ENCODE measurements around the gene AHI1.
A peak's percentile ranks its signal among the peaks of the same experiment; 100 is the strongest.
"Not testable (repeated sequence)": the region's sequence is repeated elsewhere in the genome, so short reads cannot be mapped to it uniquely, and the experiment has no call there.

AHI1 gene

GRCh38 chr6:135380793-135381192, 116.7 kb downstream of the AHI1 start:
- DNase-seq (ENCODE audit: insufficient read length, low spot score) = no peak
- TF ChIP-seq, protein P1, sequence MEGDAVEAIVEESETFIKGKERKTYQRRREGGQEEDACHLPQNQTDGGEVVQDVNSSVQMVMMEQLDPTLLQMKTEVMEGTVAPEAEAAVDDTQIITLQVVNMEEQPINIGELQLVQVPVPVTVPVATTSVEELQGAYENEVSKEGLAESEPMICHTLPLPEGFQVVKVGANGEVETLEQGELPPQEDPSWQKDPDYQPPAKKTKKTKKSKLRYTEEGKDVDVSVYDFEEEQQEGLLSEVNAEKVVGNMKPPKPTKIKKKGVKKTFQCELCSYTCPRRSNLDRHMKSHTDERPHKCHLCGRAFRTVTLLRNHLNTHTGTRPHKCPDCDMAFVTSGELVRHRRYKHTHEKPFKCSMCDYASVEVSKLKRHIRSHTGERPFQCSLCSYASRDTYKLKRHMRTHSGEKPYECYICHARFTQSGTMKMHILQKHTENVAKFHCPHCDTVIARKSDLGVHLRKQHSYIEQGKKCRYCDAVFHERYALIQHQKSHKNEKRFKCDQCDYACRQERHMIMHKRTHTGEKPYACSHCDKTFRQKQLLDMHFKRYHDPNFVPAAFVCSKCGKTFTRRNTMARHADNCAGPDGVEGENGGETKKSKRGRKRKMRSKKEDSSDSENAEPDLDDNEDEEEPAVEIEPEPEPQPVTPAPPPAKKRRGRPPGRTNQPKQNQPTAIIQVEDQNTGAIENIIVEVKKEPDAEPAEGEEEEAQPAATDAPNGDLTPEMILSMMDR (IDR thresholded peaks at IDR 0.05; ENCODE audit: insufficient read depth, missing control alignments) = no peak
- no peak for FAIRE-seq

DNA sequence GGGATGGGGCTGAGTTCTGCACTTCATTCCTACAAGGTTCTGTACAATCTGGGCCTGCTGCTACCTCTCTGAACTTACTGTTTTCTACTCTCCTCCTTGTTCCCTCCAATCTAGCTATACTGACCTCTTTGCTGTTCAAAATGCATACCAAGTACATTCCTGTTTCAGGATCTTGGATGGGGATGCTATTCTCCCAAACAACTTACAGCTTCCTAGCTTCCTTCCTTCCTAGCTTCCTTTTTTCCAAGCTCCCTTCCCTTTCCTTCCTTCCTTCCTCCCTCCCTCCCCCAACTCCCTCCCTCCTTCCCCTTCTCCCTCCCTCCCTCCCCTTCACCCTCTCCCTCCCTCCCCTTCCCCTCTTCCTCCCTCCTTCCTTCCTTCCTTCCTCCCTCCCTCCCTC, 117.9 kb downstream of the AHI1 start:
- FAIRE-seq (no peak), DNase-seq (ENCODE audit: insufficient read length, low spot score) (no peak)
- TF ChIP-seq, protein P1 (IDR thresholded peaks at IDR 0.05; ENCODE audit: insufficient read depth, missing control alignments) = no peak

DNA sequence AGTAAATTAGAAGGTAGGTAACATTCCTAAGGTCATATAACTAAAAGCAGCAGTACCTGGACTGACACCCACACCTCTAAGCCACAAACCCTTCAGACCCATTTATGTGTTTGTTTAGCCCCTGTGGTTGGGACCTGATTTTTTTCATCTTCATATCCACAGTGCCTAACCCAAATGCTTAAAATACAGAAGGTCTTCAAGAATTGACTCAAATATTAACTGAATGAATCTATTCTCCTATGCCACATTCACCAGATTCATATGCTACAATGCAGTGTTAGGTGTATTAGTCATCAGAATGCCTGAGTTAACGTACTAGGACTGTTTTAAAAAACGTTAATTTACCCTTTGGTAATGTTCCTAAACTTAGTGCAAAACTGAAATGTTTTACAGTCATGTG, 124.8 kb downstream of the AHI1 start:
- FAIRE-seq (no peak), DNase-seq (ENCODE audit: insufficient read length, low spot score) (no peak)
- TF ChIP-seq, protein P1 (IDR thresholded peaks at IDR 0.05; ENCODE audit: insufficient read depth, missing control alignments) = no peak

GRCh38 chr6:135363622-135364021, 133.9 kb downstream of the AHI1 start:
- FAIRE-seq = not testable (repeated sequence)

GRCh38 chr6:135362124-135362523, 135.4 kb downstream of the AHI1 start:
- FAIRE-seq = no peak
- TF ChIP-seq, protein P1 (IDR thresholded peaks at IDR 0.05; ENCODE audit: insufficient read depth, missing control alignments) = no peak
- no peak for DNase-seq (ENCODE audit: insufficient read length, low spot score)

More at GRCh38 chr6:135363622-135364021, 133.9 kb downstream of the AHI1 start:
- not testable (repeated sequence) for DNase-seq (ENCODE audit: insufficient read length, low spot score)

GRCh38 chr6:135360222-135360621, 137.3 kb downstream of the AHI1 start:
- TF ChIP-seq, protein P1 (IDR thresholded peaks at IDR 0.05; ENCODE audit: insufficient read depth, missing control alignments) = no peak
- DNase-seq (ENCODE audit: insufficient read length, low spot score) (no peak), FAIRE-seq (no peak)

DNA sequence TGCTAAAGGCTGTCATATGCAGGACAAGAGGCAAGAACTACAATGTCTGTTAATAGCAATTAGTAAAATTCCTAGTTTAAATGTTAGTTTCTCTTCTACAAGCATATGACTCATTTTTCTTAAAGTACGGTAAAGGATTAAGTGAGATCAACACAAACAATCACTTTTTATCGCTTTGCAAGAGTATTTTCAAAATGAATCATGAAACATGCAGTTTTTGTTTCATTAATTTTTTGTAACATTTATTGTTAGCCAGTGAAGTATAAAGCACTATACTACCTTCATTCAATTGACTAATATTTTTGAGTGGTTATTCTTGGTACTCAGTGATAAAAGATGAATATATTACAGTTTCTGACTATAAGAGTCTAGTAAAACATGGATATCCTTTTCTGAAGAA, 138.6 kb downstream of the AHI1 start:
- FAIRE-seq (no peak), DNase-seq (ENCODE audit: insufficient read length, low spot score) (no peak)
- TF ChIP-seq, protein P1 (IDR thresholded peaks at IDR 0.05; ENCODE audit: insufficient read depth, missing control alignments) = no peak

DNA sequence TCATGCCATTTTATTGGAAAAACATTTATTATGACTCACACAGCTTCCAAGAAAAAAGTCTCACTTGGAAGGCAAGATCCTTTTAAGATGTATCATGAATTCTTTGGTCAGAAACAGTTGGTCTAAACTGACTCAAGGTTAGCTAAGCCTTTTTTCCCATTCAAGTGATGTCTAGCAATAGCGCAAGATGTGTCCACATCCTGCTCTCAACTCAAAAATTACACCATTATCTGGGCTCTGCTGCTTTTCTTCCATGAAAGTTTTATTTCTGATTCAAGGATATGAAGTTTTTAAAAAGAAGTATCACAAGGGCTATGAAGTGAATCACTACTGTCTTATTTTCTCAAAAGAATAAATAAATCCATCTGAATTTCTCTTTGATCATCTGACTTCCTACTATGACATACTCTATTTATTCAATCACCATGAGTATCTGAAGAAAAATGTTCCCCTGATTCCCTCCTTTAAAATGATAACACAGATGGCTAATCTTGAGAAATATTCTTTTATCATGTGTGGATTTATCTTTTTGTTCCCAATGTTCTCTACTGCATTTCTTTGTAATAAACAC, 139.2 kb downstream of the AHI1 start:
- DNase-seq (ENCODE audit: insufficient read length, low spot score) (no peak), FAIRE-seq (peak; percentile 11)
- TF ChIP-seq, protein P1 (IDR thresholded peaks at IDR 0.05; ENCODE audit: insufficient read depth, missing control alignments) = no peak

All from D721Med (cell line).